A172 (cell line): ENCODE results near the gene RASA4B. TPM values are rescaled to one million over a fixed set of nuclear protein-coding genes. Genes with fewer than 3 reads are reported as not detected.

ENCODE experiments used
- DNase-seq: peaks from one replicate; pipeline ENCODE4 v3.0.0-alpha.2; 2015; ENCODE audit warnings: low spot score
- total RNA-seq: library from RNA; depleted of rRNA; stranded (reverse); fragments of >200 nt; shearing (Covaris generic); gene quantifications from 2 replicates; pipeline ENCODE4 v1.2.3, GENCODE V29; 2014; rRNA removed

RASA4B gene
- total RNA-seq, 1 experiment from 2014 or later, result 3.9 TPM

- DNase-seq, result no peak
Measured at GRCh38 chr7:102454468-102454867, 63.1 kb downstream of the RASA4B start.

- DNase-seq, result no peak
Measured at GRCh38 chr7:102453319-102453718, 64.3 kb downstream of the RASA4B start.

- DNase-seq, result no peak
Measured at GRCh38 chr7:102452451-102452850, 65.1 kb downstream of the RASA4B start.

- DNase-seq, result no peak
Measured at GRCh38 chr7:102451371-102452054, 66.1 kb downstream of the RASA4B start.

GRCh38 chr7:102450242-102450641 is 67.3 kb downstream of the RASA4B start:
- DNase-seq, result no peak

- no peak for DNase-seq
Measured at GRCh38 chr7:102449136-102449535, 68.4 kb downstream of the RASA4B start.

GRCh38 chr7:102447311-102447710 is 70.3 kb downstream of the RASA4B start:
- DNase-seq, result no peak

- no peak for DNase-seq
Measured at GRCh38 chr7:102446387-102447156, 71.0 kb downstream of the RASA4B start.

GRCh38 chr7:102445674-102446071 is 71.9 kb downstream of the RASA4B start:
- no peak for DNase-seq

GRCh38 chr7:102444961-102445673 is 72.5 kb downstream of the RASA4B start:
- DNase-seq, result no peak

- peak; percentile 94 for DNase-seq
Measured at GRCh38 chr7:102439963-102440795, 77.4 kb downstream of the RASA4B start.

- no peak for DNase-seq
Measured at GRCh38 chr7:102436118-102436517, 81.5 kb downstream of the RASA4B start.

- peak; percentile 34 for DNase-seq
Measured at GRCh38 chr7:102434039-102434486, 83.5 kb downstream of the RASA4B start.

GRCh38 chr7:102433219-102434038 is 84.1 kb downstream of the RASA4B start, which contains the start of gene ORAI2:
Gene ORAI2 (plus strand): TSS chr7:102433575. CDS start chr7:102438957, 5,382 bp downstream.
- peak; percentile 40 for DNase-seq

Other genes starting within 250 kb of the RASA4B start
- gene SH2B2, start 230.9 kb downstream of the RASA4B start, total RNA-seq, result 2.0 and 2.5 TPM in 2 replicates
- gene SPDYE6, start 161.3 kb downstream of the RASA4B start, total RNA-seq, result not detected in 2 replicates
- 27.1 and 33.5 TPM in 2 replicates for gene PRKRIP1, start 121.4 kb downstream of the RASA4B start, total RNA-seq
- 67.6 and 77.9 TPM in 2 replicates for gene ORAI2, start 84.2 kb downstream of the RASA4B start, total RNA-seq
- 15.3 and 20.8 TPM in 2 replicates for gene ALKBH4, start 52.9 kb downstream of the RASA4B start, total RNA-seq
- gene LRWD1, start 52.8 kb downstream of the RASA4B start, total RNA-seq, result 43.6 and 52.0 TPM in 2 replicates
- 45.6 and 52.1 TPM in 2 replicates for gene POLR2J, start 38.9 kb downstream of the RASA4B start, total RNA-seq
- 0.12 and 1.00 TPM in 2 replicates for gene UPK3BL2, start 25.9 kb upstream of the RASA4B start, total RNA-seq
- 0.10 TPM in 1 of 2 replicates, not detected in the other for gene SPDYE2, start 33.4 kb upstream of the RASA4B start, total RNA-seq
- 8.6 and 14.1 TPM in 2 replicates for gene POLR2J3, start 54.8 kb upstream of the RASA4B start, total RNA-seq
- 10.8 and 15.8 TPM in 2 replicates for gene RASA4, start 99.0 kb upstream of the RASA4B start, total RNA-seq
- gene UPK3BL1, start 125.0 kb upstream of the RASA4B start, total RNA-seq, result 12.8 and 13.9 TPM in 2 replicates
- not detected in 2 replicates for gene SPDYE2B, start 132.5 kb upstream of the RASA4B start, total RNA-seq
- 2.4 and 2.8 TPM in 2 replicates for gene POLR2J2, start 153.9 kb upstream of the RASA4B start, total RNA-seq
- gene FAM185A, start 231.2 kb upstream of the RASA4B start, total RNA-seq, result 12.1 and 12.5 TPM in 2 replicates